Endothelial cell (in vitro differentiated cells): ENCODE measurements around the gene SHD. TPM values are rescaled to one million over a fixed set of nuclear protein-coding genes. Genes with fewer than 3 reads are reported as not detected.

Experiments
- DNase-seq: peaks from one replicate; pipeline ENCODE4 v3.0.0; 2021; ENCODE audit warnings: low spot score
- H3K27ac Mint-ChIP-seq: one replicate; pipeline ENCODE4 v1.8.0; 2021; ENCODE audit warnings: mixed read lengths, inconsistent platforms; ENCODE audit not compliant: unreplicated experiment
- H3K27me3 Mint-ChIP-seq: one replicate; pipeline ENCODE4 v1.8.0; 2021; ENCODE audit warnings: mild to moderate bottlenecking, moderate library complexity, mixed read lengths, inconsistent platforms; ENCODE audit not compliant: unreplicated experiment
- H3K36me3 Mint-ChIP-seq: one replicate; pipeline ENCODE4 v1.8.0; 2021; ENCODE audit warnings: mild to moderate bottlenecking, low read depth, mixed read lengths, inconsistent platforms; ENCODE audit not compliant: unreplicated experiment
- H3K4me1 Mint-ChIP-seq: one replicate; pipeline ENCODE4 v1.8.0; 2021; ENCODE audit warnings: mild to moderate bottlenecking, mixed read lengths, inconsistent platforms; ENCODE audit not compliant: unreplicated experiment
- H3K4me3 Mint-ChIP-seq: one replicate; pipeline ENCODE4 v1.8.0; 2021; ENCODE audit warnings: mild to moderate bottlenecking, mixed read lengths, inconsistent platforms; ENCODE audit not compliant: unreplicated experiment
- H3K9me3 Mint-ChIP-seq: one replicate; pipeline ENCODE4 v1.8.0; 2021; ENCODE audit warnings: mixed read lengths, inconsistent platforms; ENCODE audit not compliant: unreplicated experiment
- total RNA-seq: library from RNA; stranded (reverse); fragmentation: NEBNext Ultra II Directional; extraction: Animal tissue kit (Norgen Biotek cat#: 25700); gene quantifications from one replicate; pipeline ENCODE4 v1.2.1, GENCODE V29; 2021; ENCODE audit not compliant: unreplicated experiment
- TF ChIP-seq, protein P1 (sequence below): fragments of 200-600 bp; sonication (generic); IDR thresholded peaks from one replicate; pipeline ENCODE4 v1.5.0; 2021; ENCODE audit warnings: antibody characterized with exemption; ENCODE audit not compliant: unreplicated experiment

Gene SHD
- total RNA-seq, 1 donor from 2014 or later = 0.90 TPM

DNA sequence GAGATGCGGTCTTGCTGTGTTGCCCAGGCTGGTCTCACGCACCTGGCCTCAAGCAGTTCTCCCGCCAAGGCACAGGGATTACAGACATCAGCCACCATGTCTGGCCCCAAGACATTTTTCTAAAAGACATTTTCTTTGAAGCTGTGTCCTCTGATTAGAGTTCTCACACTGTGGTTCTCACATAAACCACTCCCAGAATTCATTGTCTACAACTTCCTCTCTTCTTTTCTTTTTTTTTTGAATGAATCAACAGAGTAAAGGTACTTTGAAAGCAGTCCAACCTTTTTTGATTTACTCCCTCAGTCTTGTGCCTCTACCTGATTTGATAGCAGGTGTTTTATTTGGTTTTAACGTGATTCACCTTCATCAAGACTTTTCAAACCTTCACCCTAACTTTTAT, 14.3 kb upstream of the SHD start:
- Mint-ChIP-seq H3K27me3 (peaks cover 2% of the 10 kb centered on the region), H3K4me1 (peaks cover 4% of the 10 kb centered on the region), H3K9me3 (no peaks in the 10 kb centered on the region), H3K27ac (no peak overlapping the region), H3K36me3 (peaks cover 15% of the 10 kb centered on the region), H3K4me3 (no peak overlapping the region)
- DNase-seq = no peak
- TF ChIP-seq, protein P1, sequence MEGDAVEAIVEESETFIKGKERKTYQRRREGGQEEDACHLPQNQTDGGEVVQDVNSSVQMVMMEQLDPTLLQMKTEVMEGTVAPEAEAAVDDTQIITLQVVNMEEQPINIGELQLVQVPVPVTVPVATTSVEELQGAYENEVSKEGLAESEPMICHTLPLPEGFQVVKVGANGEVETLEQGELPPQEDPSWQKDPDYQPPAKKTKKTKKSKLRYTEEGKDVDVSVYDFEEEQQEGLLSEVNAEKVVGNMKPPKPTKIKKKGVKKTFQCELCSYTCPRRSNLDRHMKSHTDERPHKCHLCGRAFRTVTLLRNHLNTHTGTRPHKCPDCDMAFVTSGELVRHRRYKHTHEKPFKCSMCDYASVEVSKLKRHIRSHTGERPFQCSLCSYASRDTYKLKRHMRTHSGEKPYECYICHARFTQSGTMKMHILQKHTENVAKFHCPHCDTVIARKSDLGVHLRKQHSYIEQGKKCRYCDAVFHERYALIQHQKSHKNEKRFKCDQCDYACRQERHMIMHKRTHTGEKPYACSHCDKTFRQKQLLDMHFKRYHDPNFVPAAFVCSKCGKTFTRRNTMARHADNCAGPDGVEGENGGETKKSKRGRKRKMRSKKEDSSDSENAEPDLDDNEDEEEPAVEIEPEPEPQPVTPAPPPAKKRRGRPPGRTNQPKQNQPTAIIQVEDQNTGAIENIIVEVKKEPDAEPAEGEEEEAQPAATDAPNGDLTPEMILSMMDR = no peak

DNA sequence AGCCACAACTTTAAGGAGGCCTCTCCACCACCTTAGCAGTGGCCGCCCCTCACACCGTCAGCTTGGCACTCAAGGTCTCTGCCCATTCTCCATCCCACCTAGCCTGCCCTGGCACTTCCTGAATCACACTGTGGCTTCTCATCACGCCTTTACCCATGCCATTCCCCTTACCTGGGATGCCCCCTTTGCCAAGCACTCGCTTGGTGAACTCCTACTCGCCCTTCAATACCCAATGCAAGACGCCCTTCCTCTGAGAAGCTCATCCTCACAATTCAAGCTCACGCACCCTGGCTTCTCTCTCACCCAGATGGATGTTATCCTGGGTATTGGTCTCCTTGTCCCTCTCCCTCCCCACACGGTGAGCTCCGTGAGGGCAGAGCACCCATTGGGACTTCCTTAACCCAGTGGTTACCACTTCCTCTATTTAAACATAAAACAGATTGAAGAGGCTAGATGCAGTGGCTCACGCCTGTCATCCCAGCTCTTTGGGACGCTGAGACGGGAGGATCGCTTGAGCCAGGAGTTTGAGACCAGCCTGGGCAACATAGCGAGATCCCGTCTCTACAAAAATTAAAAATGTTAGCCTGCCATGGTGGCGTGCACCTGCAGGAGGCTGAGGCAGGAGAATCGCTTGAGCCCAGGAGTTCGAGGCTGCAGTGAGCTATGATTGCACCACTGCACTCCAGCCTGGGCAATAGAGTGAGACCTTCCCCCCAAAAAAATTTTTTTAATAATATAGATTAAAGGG, 12.6 kb upstream of the SHD start:
- Mint-ChIP-seq H3K27ac (no peak overlapping the region), H3K9me3 (no peaks in the 10 kb centered on the region), H3K36me3 (peaks cover 10% of the 10 kb centered on the region), H3K27me3 (no peaks in the 10 kb centered on the region), H3K4me3 (peak overlapping the region; percentile 34), H3K4me1 (peaks cover 4% of the 10 kb centered on the region)
- TF ChIP-seq, protein P1 = no peak
- DNase-seq = no peak

DNA sequence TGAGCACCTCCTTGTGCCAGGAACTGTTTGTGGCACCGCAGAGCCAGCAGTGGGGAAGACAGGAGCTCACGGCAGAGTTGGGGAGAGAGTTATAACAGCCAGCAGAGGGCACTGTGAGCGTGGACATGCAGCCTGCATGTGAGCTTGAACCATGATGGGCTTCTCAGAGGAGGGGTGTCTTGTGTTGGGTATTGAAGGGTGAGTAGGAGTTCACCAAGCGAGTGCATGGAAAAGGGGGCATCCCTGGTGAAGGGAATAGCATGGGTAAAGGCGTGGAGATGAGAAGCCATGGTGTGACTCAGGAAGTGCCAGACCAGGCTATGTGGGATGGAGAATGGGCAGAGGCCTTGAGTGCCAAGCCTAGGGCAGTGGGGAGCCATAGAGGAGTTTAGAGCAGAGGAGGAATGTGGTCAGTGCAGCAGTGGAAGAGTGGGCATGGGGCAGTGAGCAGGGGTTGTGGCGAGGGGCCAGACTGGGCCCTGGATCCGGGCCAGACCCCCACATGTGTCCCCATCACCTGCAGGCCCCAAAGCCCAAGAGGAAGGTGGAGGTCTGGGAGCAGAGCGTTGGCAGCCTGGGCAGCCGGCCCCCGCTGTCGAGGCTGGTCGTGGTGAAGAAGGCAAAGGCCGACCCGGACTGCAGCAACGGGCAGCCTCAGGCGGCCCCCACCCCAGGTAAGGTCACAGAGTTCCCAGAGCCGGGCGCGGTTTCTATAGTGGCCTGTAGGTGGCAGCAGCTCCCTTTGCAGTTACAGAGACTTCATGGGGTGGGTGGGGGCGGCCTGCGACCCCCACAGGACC, 11.8 kb upstream of the SHD start:
- TF ChIP-seq, protein P1 = peak; percentile 83
- Mint-ChIP-seq H3K9me3 (no peaks in the 10 kb centered on the region), H3K4me1 (peaks cover 4% of the 10 kb centered on the region), H3K27ac (peak overlapping the region; percentile 58), H3K27me3 (no peaks in the 10 kb centered on the region), H3K36me3 (peaks cover 10% of the 10 kb centered on the region), H3K4me3 (peak overlapping the region; percentile 26)
- peak; percentile 64 for DNase-seq

DNA sequence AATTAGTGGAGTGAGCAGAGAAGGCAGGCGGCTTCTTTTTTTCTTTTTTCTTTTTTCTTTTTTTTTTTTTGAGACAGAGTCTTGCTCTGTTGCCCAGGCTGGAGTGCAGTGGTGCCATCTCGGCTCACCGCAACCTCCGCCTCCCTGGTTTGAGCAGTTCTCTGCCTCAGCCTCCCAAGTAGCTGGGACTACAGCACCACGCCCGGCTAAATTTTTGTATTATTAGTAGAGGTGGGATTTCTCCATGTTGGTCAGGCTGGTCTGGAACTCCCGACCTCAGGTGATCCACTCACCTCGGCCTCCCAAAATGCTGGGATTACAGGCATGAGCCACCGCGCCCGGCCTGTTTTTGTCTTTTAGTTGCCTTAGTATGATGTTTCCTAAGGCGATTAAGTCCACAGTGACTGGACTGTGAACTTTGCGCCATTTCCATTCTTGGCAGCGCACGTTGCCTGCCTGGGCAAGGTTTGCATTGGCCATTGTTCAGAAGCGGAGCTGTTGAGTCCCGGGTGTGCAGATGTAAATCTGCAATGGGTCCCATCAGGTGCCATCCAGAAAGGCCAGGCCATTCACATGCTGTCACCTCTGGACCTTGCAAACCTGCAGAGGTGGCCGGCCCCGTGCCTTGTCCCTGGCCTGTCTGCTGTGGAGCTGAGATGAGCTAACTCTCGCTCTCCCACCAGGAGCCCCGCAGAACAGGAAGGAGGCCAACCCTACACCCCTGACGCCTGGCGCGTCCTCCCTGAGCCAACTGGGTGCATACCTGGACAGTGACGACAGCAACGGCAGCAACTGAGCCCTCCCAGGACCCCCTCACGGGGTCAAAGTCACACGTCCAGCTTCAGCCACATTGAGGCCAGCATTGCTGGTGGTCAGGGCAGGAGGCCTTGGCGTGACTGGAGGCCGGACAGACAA, 10.9 kb upstream of the SHD start:
- Mint-ChIP-seq H3K27me3 (no peaks in the 10 kb centered on the region), H3K36me3 (peaks cover 10% of the 10 kb centered on the region)

More for the DNA sequence above, 10.9 kb upstream of the SHD start:
- no peaks in the 10 kb centered on the region for H3K9me3 Mint-ChIP-seq
- no peak for DNase-seq
- TF ChIP-seq, protein P1 = peak; percentile 45
- H3K4me1 Mint-ChIP-seq = peaks cover 4% of the 10 kb centered on the region
- H3K4me3 Mint-ChIP-seq = no peak overlapping the region
- no peak overlapping the region for H3K27ac Mint-ChIP-seq
